Left lobe of liver (tissue), 2 donors: ENCODE data around the gene CRISPLD2. TPM values are rescaled to one million over a fixed set of nuclear protein-coding genes. Genes with fewer than 3 reads are reported as not detected.

Source experiments
- ATAC-seq: fragments of 200-7000 bp; cut with Tn5 transposase; one replicate; pipeline ENCODE4 v1.9.1; 2020; ENCODE audit warnings: mild to moderate bottlenecking, moderate library complexity
- DNase-seq: peaks from one replicate; pipeline ENCODE4 v3.0.0-alpha.2; 2020; ENCODE audit warnings: low spot score
- total RNA-seq: library from RNA; stranded (reverse); gene quantifications from one replicate; pipeline ENCODE4 v1.2.1, GENCODE V29; 2021
- donor health status: DM: no; HTN: no; CAD: no; lungs with moderate emphysema.
- donor health status: DM: no; HTN: yes; CAD: no.

CRISPLD2 gene
- total RNA-seq, 1 donor from 2014 or later, result 4.5 TPM

DNA sequence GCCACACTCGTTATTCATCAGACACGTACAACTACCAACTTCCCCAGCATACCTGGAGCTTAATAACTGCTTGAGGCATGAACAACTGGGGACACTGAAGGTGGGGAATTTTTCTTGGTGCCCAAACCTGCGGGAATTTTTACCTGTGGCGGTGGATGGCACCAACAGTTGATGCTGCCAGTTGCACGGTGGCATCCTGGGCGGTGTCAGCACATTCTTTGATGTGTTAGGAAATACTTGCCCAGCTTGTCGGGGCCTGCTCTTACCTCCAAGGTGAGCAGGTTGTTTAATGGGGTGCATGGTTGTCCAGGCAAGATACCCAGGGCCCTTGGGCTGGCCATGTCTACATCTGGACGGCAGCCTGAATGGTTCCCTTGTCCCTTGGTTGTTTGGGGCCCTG lies 79.6 kb downstream of the CRISPLD2 start:
- ATAC-seq (no peak), DNase-seq (no peak)

DNA sequence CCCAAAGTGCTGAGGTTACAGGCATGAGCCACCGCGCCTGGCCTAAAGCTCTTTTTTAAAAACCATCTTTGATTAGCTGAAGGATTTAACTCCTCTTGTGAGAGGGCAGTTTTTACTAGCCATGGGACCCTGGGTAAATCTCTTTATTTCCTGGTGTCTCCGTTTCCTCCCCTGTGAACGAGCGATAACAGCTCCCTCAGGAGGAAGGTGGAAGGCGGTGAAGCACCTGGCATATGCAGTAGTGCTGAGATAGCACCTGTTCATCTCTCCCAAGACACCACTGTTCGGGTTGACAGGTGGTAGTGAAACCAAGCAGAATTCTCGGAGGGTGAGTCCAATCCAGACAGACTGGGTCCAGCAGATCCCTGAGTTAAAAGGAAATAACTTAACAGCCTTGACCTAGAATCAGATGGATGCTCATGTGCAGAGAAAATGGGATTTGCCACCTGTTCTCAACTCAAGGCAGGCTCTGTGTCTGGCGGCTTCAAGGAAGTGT lies 86.2 kb downstream of the CRISPLD2 start:
- DNase-seq, result no peak

GRCh38 chr16:84907051-84907450 lies 87.3 kb downstream of the CRISPLD2 start:
- no peak for ATAC-seq
- no peak for DNase-seq

More for the DNA sequence above, 86.2 kb downstream of the CRISPLD2 start:
- ATAC-seq, result no peak

DNA sequence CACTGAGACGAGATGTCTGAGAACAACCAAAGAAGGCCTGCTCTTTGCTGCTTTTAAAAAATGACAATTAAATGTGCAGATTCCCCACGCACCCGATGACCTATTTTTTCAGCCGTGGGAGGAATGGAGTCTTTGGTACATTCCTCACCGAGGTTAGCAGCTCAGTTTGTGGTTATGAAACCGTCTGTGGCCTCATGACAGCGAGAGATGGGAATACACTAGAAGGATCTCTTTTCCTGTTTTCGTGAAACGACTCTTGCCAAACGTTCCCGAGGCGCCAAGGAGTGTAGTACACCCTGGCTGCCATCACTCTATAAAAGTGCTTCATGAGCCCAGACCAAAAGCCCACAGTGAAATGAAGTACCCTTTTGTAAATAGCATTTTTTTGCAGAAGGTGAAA lies 87.8 kb downstream of the CRISPLD2 start:
- ATAC-seq, result no peak
- no peak for DNase-seq

- ATAC-seq, result no peak
- DNase-seq, result no peak
Measured at GRCh38 chr16:84909476-84910085, 89.8 kb downstream of the CRISPLD2 start.

DNA sequence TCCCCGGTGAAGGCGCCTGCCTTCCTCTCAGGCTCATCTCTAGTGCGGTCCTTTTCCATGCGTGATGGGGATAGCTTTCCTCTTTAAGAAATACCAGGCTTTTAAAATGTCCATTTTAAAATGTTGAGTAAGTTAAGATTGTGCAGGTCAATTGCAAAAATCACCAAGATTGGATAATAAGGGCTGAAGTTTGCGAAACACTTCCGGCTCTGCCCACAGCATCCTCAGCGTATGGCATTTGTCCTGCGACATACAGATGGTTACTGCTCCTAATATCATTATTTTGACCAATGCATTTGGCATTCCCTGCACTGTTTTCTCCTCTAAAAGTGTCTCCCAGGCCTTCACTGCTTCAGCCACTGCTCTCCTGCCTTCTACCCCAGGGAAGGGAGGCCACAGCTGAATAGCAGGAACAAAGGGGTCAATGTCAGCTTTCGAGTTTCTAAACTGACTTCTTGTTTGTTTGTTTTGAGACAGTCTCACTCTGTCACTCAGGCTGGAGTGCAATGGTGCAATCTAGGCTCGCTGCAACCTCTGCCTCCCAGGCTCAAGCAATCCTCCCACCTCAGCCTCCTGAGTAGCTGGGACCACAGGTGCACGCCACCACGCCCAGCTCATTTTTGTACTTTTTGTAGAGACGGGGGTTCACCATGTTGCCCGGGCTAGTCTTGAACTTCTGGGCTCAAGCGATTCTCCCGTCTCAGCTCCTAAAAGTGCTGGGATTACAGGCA lies 91.9 kb downstream of the CRISPLD2 start:
- DNase-seq (no peak), ATAC-seq (no peak)

DNA sequence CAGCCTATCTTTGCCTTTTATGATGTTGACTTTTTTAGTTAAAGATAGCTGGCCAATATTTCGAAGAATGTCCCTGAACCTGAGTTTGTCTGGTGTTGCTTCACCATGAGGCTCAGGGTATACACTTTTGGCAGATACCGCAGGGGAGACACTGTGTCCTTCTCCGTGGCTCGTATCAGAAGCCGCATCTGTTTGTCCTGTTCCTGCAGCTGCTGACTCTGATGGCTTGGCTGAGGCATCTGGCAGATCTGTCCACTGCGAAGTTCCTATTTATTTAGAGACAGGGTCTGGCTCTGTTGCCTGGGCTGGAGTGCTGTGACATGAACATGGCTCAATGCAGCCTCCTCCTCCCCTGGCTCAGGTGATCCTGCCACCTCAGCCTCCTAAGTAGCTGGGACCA lies 93.5 kb downstream of the CRISPLD2 start:
- ATAC-seq, result peak; percentile 89

DNA sequence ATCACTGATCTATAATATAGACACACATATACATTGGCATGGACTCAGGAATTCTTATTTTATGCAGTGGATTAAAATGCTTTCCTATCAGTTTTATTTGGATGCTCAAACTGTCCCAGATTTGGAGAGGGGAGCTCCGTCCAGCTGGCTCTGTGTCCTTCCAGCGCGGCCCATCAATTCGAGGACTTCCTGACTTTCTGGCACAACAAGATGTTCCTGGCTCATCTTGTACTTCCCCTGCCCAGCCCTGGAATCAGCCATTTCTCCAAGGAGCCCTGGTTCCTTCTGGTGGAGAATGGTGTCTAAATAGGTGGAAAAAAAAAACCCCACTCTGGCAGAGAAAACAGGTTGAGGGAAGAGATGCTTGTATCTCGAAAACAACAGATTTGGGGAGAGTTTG lies 94.5 kb downstream of the CRISPLD2 start:
- ATAC-seq, result no peak

More for the DNA sequence above, 93.5 kb downstream of the CRISPLD2 start:
- peak; percentile 92 for DNase-seq

DNA sequence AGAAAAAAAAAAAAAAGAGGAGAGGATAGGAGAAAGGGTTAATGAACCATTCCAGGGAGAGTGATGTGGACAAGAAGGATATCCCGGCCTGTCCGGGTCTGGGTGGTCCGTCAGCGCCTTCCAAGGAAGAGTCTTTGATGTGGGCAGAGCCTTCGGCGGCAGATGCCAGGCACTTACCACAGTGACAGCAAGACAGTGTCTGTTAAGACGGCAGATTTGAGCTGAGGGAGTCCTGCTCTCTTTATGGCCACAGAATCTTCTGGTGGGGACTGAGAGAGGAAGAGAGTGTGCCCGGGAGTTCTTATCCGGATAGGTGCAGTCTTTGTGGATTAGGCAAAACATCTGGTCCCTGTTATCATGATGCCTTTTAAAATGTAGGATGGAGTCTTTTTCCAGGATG lies 96.4 kb downstream of the CRISPLD2 start:
- DNase-seq, result no peak
- ATAC-seq, result no peak

More for the DNA sequence above, 94.5 kb downstream of the CRISPLD2 start:
- no peak for DNase-seq

- DNase-seq (no peak), ATAC-seq (no peak)
Measured at GRCh38 chr16:84916850-84917249, 97.1 kb downstream of the CRISPLD2 start.

DNA sequence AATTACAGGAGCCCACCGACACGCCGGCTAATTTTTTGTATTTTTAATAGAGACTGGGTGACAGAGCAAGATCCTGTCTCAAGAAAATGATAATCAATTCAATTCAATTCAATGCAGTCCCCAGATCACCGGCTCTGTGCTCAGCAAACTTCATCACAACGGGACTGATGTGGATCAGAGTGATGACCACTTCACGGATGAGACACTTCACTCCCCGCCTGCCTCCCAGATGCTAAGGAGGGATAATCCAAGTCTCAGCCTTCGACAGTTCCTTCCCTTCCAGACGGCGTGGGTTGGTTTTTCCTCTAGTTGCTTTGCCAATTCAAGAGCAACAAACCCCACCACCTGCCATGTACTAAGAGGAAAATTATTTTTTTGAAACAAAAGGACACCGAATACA lies 97.7 kb downstream of the CRISPLD2 start:
- no peak for ATAC-seq
- no peak for DNase-seq

GRCh38 chr16:84918006-84918909 lies 98.5 kb downstream of the CRISPLD2 start:
- ATAC-seq, result no peak
- DNase-seq, result no peak

- ATAC-seq (no peak), DNase-seq (no peak)
Measured at GRCh38 chr16:84919269-84919668, 99.5 kb downstream of the CRISPLD2 start.

- DNase-seq (no peak), ATAC-seq (no peak)
Measured at GRCh38 chr16:84919708-84920107, 99.9 kb downstream of the CRISPLD2 start.

- ATAC-seq (no peak), DNase-seq (no peak)
Measured at GRCh38 chr16:84920333-84920732, 100.5 kb downstream of the CRISPLD2 start.

DNA sequence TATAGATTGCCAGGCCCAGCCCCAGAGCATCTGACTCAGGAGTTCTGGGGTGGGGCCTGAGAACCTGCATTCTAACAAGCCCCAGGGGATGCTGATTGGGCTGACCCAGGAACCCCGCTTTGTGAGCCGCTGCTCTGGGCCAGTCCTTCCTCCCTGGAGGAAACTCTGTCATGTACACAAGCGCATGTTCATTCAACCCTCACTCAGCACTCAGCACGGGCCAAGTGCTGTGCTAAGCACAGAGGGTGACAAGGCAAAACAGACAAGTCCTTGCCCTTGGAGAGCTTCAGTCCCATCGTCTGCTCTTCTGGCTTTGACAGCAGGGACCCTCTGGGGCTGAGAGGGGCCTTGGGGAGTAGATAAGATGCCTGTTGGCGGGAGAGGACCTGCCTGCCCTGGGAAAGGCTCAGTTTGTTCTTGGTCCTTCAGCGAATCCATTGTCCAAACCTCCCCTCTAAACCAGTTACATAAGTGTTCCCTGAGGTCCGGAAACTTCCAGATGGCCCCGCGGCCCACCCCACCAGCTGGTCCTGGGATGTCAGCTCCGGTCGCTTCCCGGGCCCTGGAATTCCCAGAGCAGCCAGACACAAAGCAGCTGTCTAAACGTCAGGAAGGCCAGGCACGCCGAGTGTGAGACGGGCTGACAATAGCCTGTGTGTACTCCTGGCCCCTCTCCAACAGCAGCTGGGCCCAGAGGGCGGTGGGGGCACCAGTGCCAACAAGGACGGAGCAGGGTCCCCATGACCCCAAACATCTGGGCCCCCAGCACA lies 102.8 kb downstream of the CRISPLD2 start:
- no peak for DNase-seq
- peak; percentile 57 for ATAC-seq

DNA sequence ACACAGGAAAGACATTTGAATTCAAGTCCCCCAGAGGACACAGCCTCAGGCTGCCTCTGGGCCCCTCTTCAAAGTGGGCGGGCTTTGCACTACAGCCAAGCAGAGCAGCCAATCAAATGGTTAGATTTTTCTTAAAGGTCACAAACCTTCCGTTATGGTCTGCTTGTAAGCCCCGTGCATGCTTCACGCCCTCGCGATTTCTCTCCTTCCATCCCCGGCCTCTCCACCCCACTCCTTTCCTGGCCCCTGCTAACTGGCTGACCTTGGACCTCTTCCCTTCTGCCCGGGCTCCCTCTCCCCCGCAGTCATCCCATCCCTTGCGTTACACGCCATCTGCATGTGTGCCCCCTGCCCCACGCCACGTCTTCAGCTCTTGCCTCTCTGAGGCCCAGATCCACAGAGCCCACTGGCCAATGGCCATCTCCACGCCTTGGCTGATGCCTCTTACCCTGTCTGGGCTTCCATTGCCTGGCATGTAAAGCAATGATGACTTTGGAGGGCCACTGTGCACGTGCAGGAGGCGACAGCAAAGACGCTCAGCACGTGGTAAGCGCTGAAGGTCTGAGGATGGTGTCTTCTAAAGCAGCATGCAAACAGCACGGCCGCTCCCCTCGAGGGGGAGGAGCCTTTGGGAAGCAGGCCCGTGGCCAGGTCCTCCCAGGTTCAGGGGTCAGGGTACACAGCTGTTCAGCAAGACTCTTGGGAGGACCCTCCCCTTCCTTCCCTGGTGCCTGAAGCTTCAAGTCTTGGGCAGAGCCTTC lies 104.7 kb downstream of the CRISPLD2 start:
- ATAC-seq (peak; percentile 66), DNase-seq (no peak)

DNA sequence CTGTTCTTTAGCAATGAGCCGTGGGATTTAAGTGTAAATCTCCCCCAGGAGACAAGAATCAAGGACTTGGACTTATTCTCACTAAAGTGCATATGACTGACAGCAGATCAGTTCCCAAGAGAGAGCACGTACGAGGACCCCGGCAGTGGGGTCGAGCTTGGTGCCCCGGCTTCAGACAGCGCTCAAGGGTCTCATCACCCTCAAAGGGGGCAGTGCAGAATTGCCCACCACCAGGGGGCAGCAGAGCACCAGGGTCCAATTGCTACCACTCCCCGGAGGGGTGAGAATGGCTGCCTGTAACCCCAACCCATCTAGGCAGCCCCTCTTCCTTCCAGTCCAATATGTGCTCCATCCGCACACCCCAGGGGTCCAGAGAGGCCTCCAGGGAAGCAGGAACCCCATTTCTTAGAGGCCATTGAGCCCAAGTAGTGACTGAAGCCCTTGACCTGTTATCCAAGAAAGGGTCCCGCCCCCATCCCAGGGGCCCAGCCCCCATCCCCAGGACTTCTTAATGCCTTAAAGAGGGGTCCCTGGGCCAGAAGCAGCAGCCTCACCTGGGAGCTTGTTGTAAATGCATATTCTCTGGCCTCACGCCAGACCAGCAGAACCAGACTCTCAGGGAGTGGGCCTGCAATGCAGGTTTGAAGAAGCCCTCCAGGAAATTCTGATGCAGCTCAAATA lies 105.4 kb downstream of the CRISPLD2 start:
- ATAC-seq (peak; percentile 79), DNase-seq (peak; percentile 74)

DNA sequence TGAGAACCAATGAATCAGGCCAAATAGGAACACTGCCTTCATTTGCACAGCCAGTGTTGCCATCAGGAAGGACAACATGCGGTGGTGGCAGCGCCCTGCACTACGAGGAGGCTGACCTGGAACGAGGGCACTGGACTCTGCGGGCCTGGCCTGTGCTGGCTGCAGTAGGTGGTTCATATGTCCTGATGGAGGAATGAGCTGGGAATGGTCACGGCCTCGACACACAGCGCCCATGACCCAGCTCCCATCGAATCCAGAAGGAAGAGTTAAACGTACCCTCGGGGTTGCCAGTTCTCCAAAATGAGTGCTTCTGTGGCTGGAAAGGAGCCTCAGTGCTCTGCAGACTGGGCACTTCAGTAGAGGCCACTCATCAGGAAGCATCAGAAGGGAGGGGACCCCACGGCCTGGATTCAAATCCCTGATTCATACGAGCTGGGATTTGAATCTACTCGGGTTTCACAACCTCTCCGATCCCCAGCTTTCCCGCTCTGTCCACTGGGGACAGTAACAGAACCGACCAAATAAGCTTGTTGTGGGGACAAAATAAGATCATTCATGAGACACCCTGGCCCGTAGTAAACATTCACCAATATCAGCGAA lies 106.1 kb downstream of the CRISPLD2 start:
- no peak for ATAC-seq
- DNase-seq, result no peak
